ENCODE data around the gene SLC35E4. TPM values are rescaled to one million over a fixed set of nuclear protein-coding genes. Genes with fewer than 3 reads are reported as not detected.
"Not testable (repeated sequence)": the region's sequence is repeated elsewhere in the genome, so short reads cannot be mapped to it uniquely, and the experiment has no call there.

SLC35E4 gene
- total RNA-seq, 1 experiment from 2014 or later = 1.2 TPM

DNA sequence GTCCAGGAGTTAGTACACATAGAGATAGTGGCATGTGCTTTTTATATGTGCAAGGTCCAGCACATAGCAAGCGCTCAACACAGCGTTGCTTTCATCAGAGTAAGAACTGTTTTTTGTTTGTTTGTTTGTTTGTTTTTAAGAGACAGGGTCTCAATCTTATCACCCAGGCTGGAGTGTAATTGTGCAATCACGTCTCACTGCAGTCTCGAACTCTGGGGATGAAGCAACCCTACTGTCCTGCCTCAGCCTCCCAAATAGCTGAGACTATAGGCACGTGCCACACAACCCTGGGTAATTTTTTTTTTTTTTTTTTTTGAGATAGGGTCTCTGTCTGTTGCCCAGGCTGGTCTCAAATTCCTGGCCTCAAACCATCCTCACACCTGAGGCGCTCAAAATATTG lies 17.8 kb upstream of the SLC35E4 start:
- H3K36me3 ChIP-seq (ENCODE audit: insufficient read depth, low read length) = no peaks in the 10 kb centered on the region
- no peaks in the 10 kb centered on the region for H3K79me2 ChIP-seq (ENCODE audit: low read length)
- DNase-seq = no peak
- H3K9ac ChIP-seq (ENCODE audit: low read length) = no peak overlapping the region
- H3K4me1 ChIP-seq (ENCODE audit: low read length) = no peaks in the 10 kb centered on the region
- H3K4me3 ChIP-seq (ENCODE audit: low read length) = no peak overlapping the region
- no peak overlapping the region for H3K4me2 ChIP-seq (ENCODE audit: low read depth, low read length, poor library complexity, severe bottlenecking)
- H3K9me3 ChIP-seq (ENCODE audit: low read length) = no peaks in the 10 kb centered on the region
- H3K27ac ChIP-seq (ENCODE audit: low read length) = no peak overlapping the region
- no peaks in the 10 kb centered on the region for H3K27me3 ChIP-seq (ENCODE audit: low read length)
- H4K20me1 ChIP-seq (ENCODE audit: insufficient read depth, low read depth, low read length) = no peaks in the 10 kb centered on the region
- H3K9me2 ChIP-seq (replicated peaks; ENCODE audit: insufficient read depth, low read length) = no peaks in the 10 kb centered on the region
- H2AFZ ChIP-seq (ENCODE audit: low read length) = no peak overlapping the region

DNA sequence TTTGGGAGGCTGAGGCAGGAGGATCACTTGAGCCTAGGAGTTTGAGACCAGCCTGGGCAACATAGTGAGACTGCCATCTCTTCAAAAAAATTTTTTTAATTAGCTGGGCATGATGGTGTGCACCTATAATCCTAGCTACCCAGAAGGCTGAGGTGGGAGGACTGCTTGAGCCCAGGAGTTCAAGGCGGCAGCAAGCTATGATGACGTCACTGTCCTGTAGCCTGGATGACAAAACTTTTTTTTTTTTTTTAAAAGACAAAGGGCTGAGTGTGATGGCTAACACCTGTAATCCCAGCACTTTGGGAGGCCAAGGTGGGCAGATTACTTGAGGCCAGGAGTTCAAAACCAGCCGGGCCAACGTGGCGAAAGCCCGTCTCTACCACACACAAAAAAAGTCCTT lies 15.7 kb upstream of the SLC35E4 start:
- H3K9ac ChIP-seq (ENCODE audit: low read length); H4K20me1 ChIP-seq (ENCODE audit: insufficient read depth, low read depth, low read length); H3K27ac ChIP-seq (ENCODE audit: low read length); DNase-seq; H3K9me3 ChIP-seq (ENCODE audit: low read length); H3K4me1 ChIP-seq (ENCODE audit: low read length); H3K36me3 ChIP-seq (ENCODE audit: insufficient read depth, low read length); H2AFZ ChIP-seq (ENCODE audit: low read length); H3K4me3 ChIP-seq (ENCODE audit: low read length); H3K9me2 ChIP-seq (replicated peaks; ENCODE audit: insufficient read depth, low read length); H3K27me3 ChIP-seq (ENCODE audit: low read length); H3K4me2 ChIP-seq (ENCODE audit: low read depth, low read length, poor library complexity, severe bottlenecking); H3K79me2 ChIP-seq (ENCODE audit: low read length): not testable (repeated sequence)

DNA sequence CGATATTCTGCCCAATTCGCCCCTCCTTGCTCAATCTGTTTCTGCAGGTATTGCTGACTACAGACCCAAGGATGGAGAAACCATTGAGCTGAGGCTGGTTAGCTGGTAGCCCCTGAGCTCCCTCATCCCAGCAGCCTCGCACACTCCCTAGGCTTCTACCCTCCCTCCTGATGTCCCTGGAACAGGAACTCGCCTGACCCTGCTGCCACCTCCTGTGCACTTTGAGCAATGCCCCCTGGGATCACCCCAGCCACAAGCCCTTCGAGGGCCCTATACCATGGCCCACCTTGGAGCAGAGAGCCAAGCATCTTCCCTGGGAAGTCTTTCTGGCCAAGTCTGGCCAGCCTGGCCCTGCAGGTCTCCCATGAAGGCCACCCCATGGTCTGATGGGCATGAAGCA lies 9.2 kb upstream of the SLC35E4 start:
- no peaks in the 10 kb centered on the region for H3K9me2 ChIP-seq (replicated peaks; ENCODE audit: insufficient read depth, low read length)
- H3K36me3 ChIP-seq (ENCODE audit: insufficient read depth, low read length) = no peaks in the 10 kb centered on the region
- H3K9ac ChIP-seq (ENCODE audit: low read length) = no peak overlapping the region
- H3K9me3 ChIP-seq (ENCODE audit: low read length) = no peaks in the 10 kb centered on the region
- no peak overlapping the region for H3K27ac ChIP-seq (ENCODE audit: low read length)
- no peaks in the 10 kb centered on the region for H3K79me2 ChIP-seq (ENCODE audit: low read length)
- no peaks in the 10 kb centered on the region for H3K4me1 ChIP-seq (ENCODE audit: low read length)
- no peak overlapping the region for H3K4me3 ChIP-seq (ENCODE audit: low read length)
- H3K27me3 ChIP-seq (ENCODE audit: low read length) = no peaks in the 10 kb centered on the region
- no peak overlapping the region for H2AFZ ChIP-seq (ENCODE audit: low read length)
- DNase-seq = no peak
- H3K4me2 ChIP-seq (ENCODE audit: low read depth, low read length, poor library complexity, severe bottlenecking) = no peak overlapping the region
- no peaks in the 10 kb centered on the region for H4K20me1 ChIP-seq (ENCODE audit: insufficient read depth, low read depth, low read length)

DNA sequence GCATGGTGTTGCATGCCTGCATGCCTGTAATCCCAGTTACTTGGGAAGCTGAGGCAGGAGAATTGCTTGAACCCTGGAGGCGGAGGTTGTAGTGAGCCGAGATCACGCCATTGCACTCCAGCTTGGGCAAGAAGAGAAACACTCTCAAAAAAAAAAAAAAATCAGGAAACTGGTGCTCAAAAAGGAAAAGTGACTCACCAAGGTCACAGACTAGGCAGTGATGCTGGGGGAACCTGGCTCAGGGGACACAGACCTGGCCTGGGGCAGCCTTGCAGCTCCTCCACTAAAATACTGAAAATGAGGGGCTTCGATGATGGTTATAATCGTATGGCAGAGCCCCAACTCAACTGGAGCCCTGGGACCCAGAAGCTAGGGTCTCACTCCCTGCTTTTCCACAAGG lies 8.1 kb upstream of the SLC35E4 start:
- Histone ChIP-seq H3K79me2 (ENCODE audit: low read length) (no peaks in the 10 kb centered on the region), H3K9ac (ENCODE audit: low read length) (no peak overlapping the region)

DNA sequence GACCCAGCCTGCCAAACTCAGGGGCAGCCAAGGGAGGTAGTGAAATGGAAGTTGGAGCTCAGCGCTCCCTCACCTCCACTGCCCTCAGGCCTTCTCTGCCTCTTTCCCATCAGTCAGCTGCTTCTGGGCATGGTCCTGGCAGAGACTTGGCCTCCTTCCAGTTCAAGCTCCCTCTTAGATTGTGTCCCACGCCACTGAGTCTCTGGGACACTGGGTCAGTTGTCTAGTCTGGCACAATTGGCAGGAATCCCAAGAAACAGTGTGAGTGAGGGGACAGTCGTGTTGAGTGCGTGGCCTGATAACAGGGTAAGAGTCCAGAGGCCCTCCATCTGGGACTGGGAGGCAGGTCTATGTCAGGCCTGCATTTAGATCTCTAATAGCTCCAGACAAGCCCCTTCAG lies 7.1 kb upstream of the SLC35E4 start:
- Histone ChIP-seq H4K20me1 (ENCODE audit: insufficient read depth, low read depth, low read length) (no peaks in the 10 kb centered on the region), H3K9me2 (replicated peaks; ENCODE audit: insufficient read depth, low read length) (no peaks in the 10 kb centered on the region), H3K27ac (ENCODE audit: low read length) (no peak overlapping the region), H3K36me3 (ENCODE audit: insufficient read depth, low read length) (no peaks in the 10 kb centered on the region), H2AFZ (ENCODE audit: low read length) (no peak overlapping the region), H3K4me1 (ENCODE audit: low read length) (no peaks in the 10 kb centered on the region), H3K9ac (ENCODE audit: low read length) (no peak overlapping the region), H3K4me3 (ENCODE audit: low read length) (no peak overlapping the region), H3K4me2 (ENCODE audit: low read depth, low read length, poor library complexity, severe bottlenecking) (no peak overlapping the region), H3K79me2 (ENCODE audit: low read length) (no peaks in the 10 kb centered on the region), H3K27me3 (ENCODE audit: low read length) (no peaks in the 10 kb centered on the region), H3K9me3 (ENCODE audit: low read length) (no peaks in the 10 kb centered on the region)
- DNase-seq = no peak

More for the DNA sequence above, 8.1 kb upstream of the SLC35E4 start:
- Histone ChIP-seq H3K9me3 (ENCODE audit: low read length) (no peaks in the 10 kb centered on the region), H3K4me1 (ENCODE audit: low read length) (no peaks in the 10 kb centered on the region), H3K4me2 (ENCODE audit: low read depth, low read length, poor library complexity, severe bottlenecking) (no peak overlapping the region), H3K27me3 (ENCODE audit: low read length) (no peaks in the 10 kb centered on the region), H2AFZ (ENCODE audit: low read length) (no peak overlapping the region), H3K27ac (ENCODE audit: low read length) (no peak overlapping the region), H3K9me2 (replicated peaks; ENCODE audit: insufficient read depth, low read length) (no peaks in the 10 kb centered on the region), H3K36me3 (ENCODE audit: insufficient read depth, low read length) (no peaks in the 10 kb centered on the region), H3K4me3 (ENCODE audit: low read length) (no peak overlapping the region), H4K20me1 (ENCODE audit: insufficient read depth, low read depth, low read length) (no peaks in the 10 kb centered on the region)
- DNase-seq = no peak

DNA sequence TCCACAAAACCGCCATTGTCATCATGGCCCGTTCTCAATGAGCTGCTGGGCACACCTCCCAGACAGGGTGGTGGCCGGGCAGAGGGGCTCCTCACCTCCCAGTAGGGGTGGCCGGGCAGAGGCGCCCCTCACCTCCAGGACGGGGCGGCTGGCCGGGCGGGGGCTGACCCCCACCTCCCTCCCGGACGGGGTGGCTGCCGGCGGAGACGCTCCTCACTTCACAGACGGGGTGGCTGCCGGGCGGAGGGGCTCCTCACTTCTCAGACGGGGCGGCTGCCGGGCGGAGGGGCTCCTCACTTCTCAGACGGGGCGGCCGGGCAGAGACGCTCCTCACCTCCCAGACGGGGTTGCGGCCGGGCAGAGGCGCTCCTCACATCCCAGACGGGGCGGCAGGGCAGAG lies 4.1 kb upstream of the SLC35E4 start:
- H3K9me3 ChIP-seq (ENCODE audit: low read length); H3K27ac ChIP-seq (ENCODE audit: low read length); DNase-seq; H3K36me3 ChIP-seq (ENCODE audit: insufficient read depth, low read length); H2AFZ ChIP-seq (ENCODE audit: low read length); H3K9ac ChIP-seq (ENCODE audit: low read length); H3K9me2 ChIP-seq (replicated peaks; ENCODE audit: insufficient read depth, low read length); H3K4me2 ChIP-seq (ENCODE audit: low read depth, low read length, poor library complexity, severe bottlenecking); H3K79me2 ChIP-seq (ENCODE audit: low read length); H3K27me3 ChIP-seq (ENCODE audit: low read length); H4K20me1 ChIP-seq (ENCODE audit: insufficient read depth, low read depth, low read length); H3K4me3 ChIP-seq (ENCODE audit: low read length): not testable (repeated sequence)
- H3K4me1 ChIP-seq (ENCODE audit: low read length) = peaks cover 18% of the 10 kb centered on the region

DNA sequence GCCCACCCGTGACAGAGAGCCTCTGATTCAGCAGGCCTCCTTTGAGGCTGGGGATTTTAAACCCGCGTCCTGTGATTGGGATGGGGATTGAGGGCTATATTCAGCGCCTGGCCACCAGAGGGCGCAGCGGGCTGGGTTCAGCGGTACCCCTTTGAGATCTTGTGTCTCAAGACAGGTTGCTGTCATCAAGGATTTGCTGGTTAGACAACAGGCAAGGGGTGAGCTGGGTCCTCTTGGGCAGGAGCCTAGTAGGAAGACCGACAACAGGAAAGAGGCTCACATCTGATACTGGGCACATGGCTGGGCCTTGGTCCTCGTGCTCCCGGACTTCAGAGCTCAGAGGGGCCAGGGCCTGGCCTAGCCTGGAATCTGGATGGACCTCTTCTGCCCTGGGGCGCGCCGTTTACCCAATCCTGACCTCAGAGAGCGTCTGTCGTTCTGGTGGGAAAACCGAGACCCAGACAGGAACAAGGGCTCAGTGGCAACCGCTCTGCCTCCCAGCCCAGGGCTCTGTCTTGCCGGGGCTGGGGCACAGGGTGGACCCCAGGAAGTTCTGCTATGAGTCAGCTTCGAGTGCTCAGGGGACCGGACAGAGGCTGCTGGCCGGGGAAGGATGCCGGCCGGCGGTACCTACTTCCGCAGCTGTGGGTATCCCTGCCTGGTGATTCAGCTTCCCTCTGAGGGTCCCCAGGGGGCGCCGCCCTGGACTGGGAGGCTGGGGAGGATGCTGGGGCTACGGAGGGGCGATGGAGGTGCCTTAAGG lies 929 bp upstream of the SLC35E4 start:
- H3K27me3 ChIP-seq (ENCODE audit: low read length) = no peaks in the 10 kb centered on the region
- H3K4me3 ChIP-seq (ENCODE audit: low read length) = peak overlapping the region; percentile 90
- H3K9me3 ChIP-seq (ENCODE audit: low read length) = no peaks in the 10 kb centered on the region
- peak overlapping the region; percentile 96 for H2AFZ ChIP-seq (ENCODE audit: low read length)
- H3K36me3 ChIP-seq (ENCODE audit: insufficient read depth, low read length) = no peaks in the 10 kb centered on the region
- DNase-seq = peak; percentile 94
- H3K27ac ChIP-seq (ENCODE audit: low read length) = no peak overlapping the region
- no peaks in the 10 kb centered on the region; the same call in 1 of the 2 replicates for H4K20me1 ChIP-seq (ENCODE audit: insufficient read depth, low read depth, low read length)
- H3K4me2 ChIP-seq (ENCODE audit: low read depth, low read length, poor library complexity, severe bottlenecking) = peak overlapping the region; percentile 99
- no peaks in the 10 kb centered on the region for H3K79me2 ChIP-seq (ENCODE audit: low read length)
- peak overlapping the region; percentile 75 for H3K9ac ChIP-seq (ENCODE audit: low read length)
- H3K9me2 ChIP-seq (replicated peaks; ENCODE audit: insufficient read depth, low read length) = no peaks in the 10 kb centered on the region
- peaks cover 23% of the 10 kb centered on the region for H3K4me1 ChIP-seq (ENCODE audit: low read length)

DNA sequence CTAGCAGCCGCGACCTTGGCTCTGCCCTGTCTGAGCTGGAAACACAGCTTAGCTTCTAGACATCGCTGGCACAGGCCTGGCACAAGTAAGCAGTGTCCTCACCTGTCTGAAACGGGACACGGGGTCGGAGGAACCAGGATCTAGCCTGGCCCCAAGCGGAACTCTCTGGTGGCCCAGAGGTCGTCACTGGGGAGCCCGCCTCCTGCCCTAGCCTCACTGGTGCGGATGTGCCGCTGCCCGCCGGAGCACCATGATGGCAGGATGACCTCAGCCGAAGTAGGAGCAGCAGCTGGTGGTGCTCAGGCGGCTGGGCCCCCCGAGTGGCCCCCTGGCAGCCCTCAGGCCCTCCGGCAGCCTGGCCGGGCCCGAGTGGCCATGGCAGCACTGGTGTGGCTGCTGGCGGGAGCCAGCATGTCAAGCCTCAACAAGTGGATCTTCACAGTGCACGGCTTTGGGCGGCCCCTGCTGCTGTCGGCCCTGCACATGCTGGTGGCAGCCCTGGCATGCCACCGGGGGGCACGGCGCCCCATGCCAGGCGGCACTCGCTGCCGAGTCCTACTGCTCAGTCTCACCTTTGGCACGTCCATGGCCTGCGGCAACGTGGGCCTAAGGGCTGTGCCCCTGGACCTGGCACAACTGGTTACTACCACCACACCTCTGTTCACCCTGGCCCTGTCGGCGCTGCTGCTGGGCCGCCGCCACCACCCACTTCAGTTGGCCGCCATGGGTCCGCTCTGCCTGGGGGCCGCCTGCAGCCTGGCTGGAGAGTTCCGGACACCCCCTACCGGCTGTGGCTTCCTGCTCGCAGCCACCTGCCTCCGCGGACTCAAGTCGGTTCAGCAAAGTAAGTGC lies 871 bp downstream of the SLC35E4 start:
- Histone ChIP-seq H3K4me2 (ENCODE audit: low read depth, low read length, poor library complexity, severe bottlenecking) (peak overlapping the region; percentile 99), H3K27me3 (ENCODE audit: low read length) (no peaks in the 10 kb centered on the region), H3K9me2 (replicated peaks; ENCODE audit: insufficient read depth, low read length) (no peaks in the 10 kb centered on the region), H3K36me3 (ENCODE audit: insufficient read depth, low read length) (no peaks in the 10 kb centered on the region), H3K4me1 (ENCODE audit: low read length) (peaks cover 23% of the 10 kb centered on the region), H2AFZ (ENCODE audit: low read length) (peak overlapping the region; percentile 99), H3K9me3 (ENCODE audit: low read length) (no peaks in the 10 kb centered on the region), H3K27ac (ENCODE audit: low read length) (no peak overlapping the region), H3K79me2 (ENCODE audit: low read length) (no peaks in the 10 kb centered on the region), H3K4me3 (ENCODE audit: low read length) (peak overlapping the region; percentile 90), H3K9ac (ENCODE audit: low read length) (peak overlapping the region; percentile 81), H4K20me1 (ENCODE audit: insufficient read depth, low read depth, low read length) (no peaks in the 10 kb centered on the region; the same call in 1 of the 2 replicates)
- peak; percentile 62 for DNase-seq
